GM12878 (cell line): ENCODE measurements around the gene NCAM1. TPM values are rescaled to one million over a fixed set of nuclear protein-coding genes. Genes with fewer than 3 reads are reported as not detected.

Source experiments
- ATAC-seq: fragments of 200-7000 bp; cut with Tn5 transposase; 3 replicates; pipeline ENCODE4 v1.9.1; 2020; ENCODE audit warnings: mild to moderate bottlenecking, moderate library complexity
- BruUV-seq: library from RNA; stranded (reverse); fragments of 400-500 nt; replicated peaks from 2 replicates; lab custom pipeline; 2021; lab: Mats Ljungman, UMichigan
- CTCF ChIA-PET: fragments of 300-600 bp; sonication (Branson Sonifier 250); formaldehyde crosslinking; extraction: SDS; loops from one replicate; lab custom pipeline; 2021; ENCODE audit warnings: inconsistent platforms; lab: Yijun Ruan, JAX
- POLR2A ChIA-PET: fragments of 350-600 bp; formaldehyde crosslinking; extraction: SDS; loops from one replicate; lab custom pipeline; 2021; ENCODE audit warnings: inconsistent platforms; lab: Charles Lee
- RAD21 ChIA-PET: fragments of 300-600 bp; sonication (Branson Sonifier 250); formaldehyde crosslinking; loops from one replicate; lab custom pipeline; 2023; ENCODE audit warnings: antibody characterized with exemption; ENCODE audit not compliant: unreplicated experiment; lab: Charles Lee
- SMC1A ChIA-PET: fragments of 300-600 bp; sonication (Branson Sonifier 250); formaldehyde crosslinking; loops from one replicate; lab custom pipeline; 2023; ENCODE audit not compliant: unreplicated experiment, uncharacterized antibody; lab: Charles Lee
- DNase-seq: peaks from one replicate; pipeline ENCODE4 v3.0.0-alpha.2; 2011; ENCODE audit warnings: low read depth, low spot score
- FAIRE-seq: peaks from 3 replicates; lab custom pipeline; 2011; peaks lifted over from hg19 to GRCh38; lab: Jason Lieb, UNC
- H2AFZ ChIP-seq: 2 replicates; pipeline ENCODE4 v1.6.0; 2011; ENCODE audit warnings: low read depth, low read length, control low read depth; ENCODE audit not compliant: control insufficient read depth
- H3K27ac ChIP-seq: 2 replicates; pipeline ENCODE4 v1.5.1; 2011; ENCODE audit warnings: control low read depth; ENCODE audit not compliant: control insufficient read depth, insufficient read depth
- H3K27me3 ChIP-seq, 2 experiments: replicated peaks in 1 of 2; 2 replicates each; pipeline versions ENCODE4 v1.6.0 to v1.6.1; 2011; ENCODE audit warnings: low read length in 1 of 2; ENCODE audit not compliant: control insufficient read depth in 2 of 2, insufficient read depth in 2 of 2
- H3K36me3 ChIP-seq, 2 experiments: 2 replicates each; pipeline ENCODE4 v1.5.1; 2011; ENCODE audit warnings: low read length in 1 of 2; ENCODE audit not compliant: control insufficient read depth in 2 of 2, insufficient read depth in 2 of 2
- H3K4me1 ChIP-seq: 2 replicates; pipeline ENCODE4 v1.6.1; 2011; ENCODE audit warnings: mild to moderate bottlenecking, low read length, moderate library complexity, mixed read lengths; ENCODE audit not compliant: control insufficient read depth, insufficient read depth
- H3K4me2 ChIP-seq: 2 replicates; pipeline ENCODE4 v1.6.0; 2011; ENCODE audit warnings: control low read depth; ENCODE audit not compliant: control insufficient read depth, insufficient read depth
- H3K4me3 ChIP-seq: fragments of 200-600 bp; sonication (generic); 2 replicates; pipeline ENCODE4 v1.5.1; 2016
- H3K79me2 ChIP-seq: 2 replicates; pipeline ENCODE4 v1.6.0; 2011; ENCODE audit warnings: low read length; ENCODE audit not compliant: control insufficient read depth, insufficient read depth
- H3K9ac ChIP-seq: 2 replicates; pipeline ENCODE4 v1.8.0; 2011; ENCODE audit warnings: low read length, control low read depth, mixed read lengths; ENCODE audit not compliant: control insufficient read depth, insufficient read depth
- H3K9me3 ChIP-seq: replicated peaks from 3 replicates; pipeline ENCODE4 v1.5.1; 2011; ENCODE audit warnings: mild to moderate bottlenecking, low read length; ENCODE audit not compliant: control insufficient read depth, insufficient read depth
- H4K20me1 ChIP-seq: 2 replicates; pipeline ENCODE4 v1.6.0; 2011; ENCODE audit not compliant: control insufficient read depth, insufficient read depth
- BACH1 ChIP-seq: fragments of 450-650 bp; IDR thresholded peaks from 2 replicates; pipeline ENCODE4 v1.6.1; 2017; ENCODE audit warnings: mild to moderate bottlenecking, borderline replicate concordance
- DPF2 ChIP-seq: fragments of 450-650 bp; IDR thresholded peaks from 2 replicates; pipeline ENCODE4 v1.6.1; 2017; ENCODE audit warnings: mild to moderate bottlenecking
- ELK1 ChIP-seq: IDR thresholded peaks from 2 replicates; pipeline ENCODE4 v1.6.1; 2012; ENCODE audit warnings: low read depth, low read length, improper control_type of control experiment
- FOXM1 ChIP-seq: IDR thresholded peaks from 2 replicates; pipeline ENCODE4 v1.6.1; 2012; ENCODE audit warnings: low read depth, mild to moderate bottlenecking, inconsistent platforms, low read length, moderate library complexity
- HDAC2 ChIP-seq: fragments of 200-600 bp; sonication (generic); IDR thresholded peaks from 2 replicates; pipeline ENCODE4 v1.6.1; 2017
- MYB ChIP-seq: fragments of 150-350 bp; IDR thresholded peaks from 2 replicates; pipeline ENCODE4 v1.6.1; 2014; ENCODE audit warnings: mild to moderate bottlenecking, low read depth, low read length, borderline replicate concordance
- NKRF ChIP-seq: fragments of 450-650 bp; conservative IDR thresholded peaks from 2 replicates; pipeline ENCODE4 v1.6.1; 2017; ENCODE audit warnings: mild to moderate bottlenecking, moderate library complexity
- SIX5 ChIP-seq: IDR thresholded peaks from 2 replicates; pipeline ENCODE4 v1.6.1; 2011; ENCODE audit warnings: mild to moderate bottlenecking, low read depth, low read length, moderate library complexity; ENCODE audit not compliant: severe bottlenecking
- TBL1XR1 ChIP-seq: IDR thresholded peaks from 2 replicates; pipeline ENCODE4 v1.6.1; 2012; ENCODE audit warnings: low read depth, low read length, improper control_type of control experiment
- ZNF207 ChIP-seq: fragments of 450-650 bp; IDR thresholded peaks from 2 replicates; pipeline ENCODE4 v1.6.1; 2014; ENCODE audit warnings: antibody characterized with exemption, mild to moderate bottlenecking, borderline replicate concordance
- WGBS: methylation state at CpG from one replicate; pipeline ENCODE4 v1.1.6; 2016; ENCODE audit warnings: low lambda C conversion rate; ENCODE audit not compliant: insufficient replicate concordance, insufficient coverage; ENCODE audit errors: missing lambda C conversion rate; 5-methylcytosine and 5-hydroxymethylcytosine counted together
- in situ Hi-C: fragments of 300-500 bp; cut with MboI; formaldehyde crosslinking; loops from 9 replicates; pipeline ENCODE4 v1.14.3; 2018; ENCODE audit warnings: mixed read lengths
- intact Hi-C: fragments of 100-400 bp; cut with micrococcal nuclease; formaldehyde crosslinking; loops from one replicate; pipeline ENCODE4 v1.14.2; 2022; ENCODE audit not compliant: unreplicated experiment
- polyA plus RNA-seq, 11 experiments: library from polyadenylated mRNA; depleted of rRNA in 4 of 11; unstranded in 6 of 11; stranded (reverse) in 5 of 11; fragments of >200 nt; fragmentation: Nextera tagmentation in 4 of 11; fragmentation: Illumina TruSeq in 1 of 11; extraction: Ambion mirVana in 4 of 11; extraction: Trizol in 1 of 11; gene quantifications; 1 replicate in 1 of 11; 2 replicates in 10 of 11; pipeline versions ENCODE4 v1.2.1 to v1.2.3, GENCODE V29; 2011 to 2016; ENCODE audit warnings: inconsistent platforms in 2 of 11, missing spikeins in 2 of 11, low read depth in 1 of 11
- total RNA-seq, 4 experiments: library from RNA; depleted of rRNA in 3 of 4; stranded (reverse); fragments of >200 nt in 3 of 4; fragmentation: Illumina TruSeq in 1 of 4; extraction: Trizol in 1 of 4; gene quantifications; 2 replicates each; pipeline versions ENCODE4 v1.2.1 to v1.2.3, GENCODE V29; 2013 to 2021

The NCAM1 gene
- total and polyA plus RNA-seq, 10 of the 15 experiments (the other 5 are each of a cell fraction or from before 2014, with no cell fraction given): 0.10 to 0.23 (median 0.11) TPM; not detected in 7

GRCh38 chr11:112942966-112943643 is 18.1 kb upstream of the NCAM1 start:
- SMC1A ChIA-PET: no interaction called here
- in situ Hi-C loops: no loop called here
- no peak overlapping the region for H3K4me2 ChIP-seq
- no peaks in the 10 kb centered on the region for H4K20me1 ChIP-seq
- POLR2A ChIA-PET: no interaction called here
- no peak overlapping the region for H3K9ac ChIP-seq
- WGBS: 29% methylated on average over 7 of the region's 7 CpGs
- TF ChIP-seq ZNF207 (no peak), DPF2 (no peak), FOXM1 (no peak), BACH1 (no peak), NKRF (no peak), SIX5 (no peak), MYB (no peak), TBL1XR1 (no peak), ELK1 (no peak), HDAC2 (no peak)
- TF ChIP-seq, all 136 proteins: peak for 0
- ATAC-seq (no peak), DNase-seq (no peak), FAIRE-seq (no peak)
- no TSS peak for BruUV-seq
- no peak overlapping the region for H3K4me3 ChIP-seq
- no peaks in the 10 kb centered on the region for H3K36me3 ChIP-seq
- ChIA-PET RAD21 (no interaction called here), CTCF (no interaction called here)
- no peaks in the 10 kb centered on the region for H3K9me3 ChIP-seq
- intact Hi-C loops: no loop called here
- no peaks in the 10 kb centered on the region for H3K79me2 ChIP-seq
- H3K27me3 ChIP-seq: peaks cover 0 to 3% of the 10 kb centered on the region in 2 experiments; a peak in 1 of 4 replicates
- no peaks in the 10 kb centered on the region for H3K4me1 ChIP-seq
- H3K27ac ChIP-seq: no peak overlapping the region
- no peak overlapping the region for H2AFZ ChIP-seq
